IPS DF 6.9 (cell line): ENCODE data around the gene RHOT1.
"Not testable (repeated sequence)": the region's sequence is repeated elsewhere in the genome, so short reads cannot be mapped to it uniquely, and the experiment has no call there.

Experiments
- DNase-seq: peaks from one replicate; pipeline ENCODE4 v3.0.0-alpha.2; 2013; ENCODE audit warnings: low read depth, low spot score
- H3K27ac ChIP-seq: one replicate; pipeline ENCODE4 v1.5.1; 2013; ENCODE audit warnings: low read length, control low read depth
- H3K27me3 ChIP-seq: 2 replicates; pipeline ENCODE4 v1.6.1; 2013; ENCODE audit warnings: mild to moderate bottlenecking, low read length; ENCODE audit not compliant: control insufficient read depth, insufficient read depth
- H3K36me3 ChIP-seq: 2 replicates; pipeline ENCODE4 v1.6.1; 2013; ENCODE audit warnings: low read length; ENCODE audit not compliant: control insufficient read depth, insufficient read depth
- H3K4me1 ChIP-seq: 2 replicates; pipeline ENCODE4 v1.6.1; 2013; ENCODE audit warnings: low read length; ENCODE audit not compliant: control insufficient read depth, insufficient read depth
- H3K4me3 ChIP-seq: 2 replicates; pipeline ENCODE4 v1.5.1; 2013; ENCODE audit warnings: mild to moderate bottlenecking, low read length
- H3K9me3 ChIP-seq: 2 replicates; pipeline ENCODE4 v1.6.1; 2013; ENCODE audit warnings: low read length, inconsistent platforms; ENCODE audit not compliant: control insufficient read depth, insufficient read depth
- WGBS: extraction: QIAGEN DNeasy Blood & Tissue Kit; methylation state at CpG from one replicate; pipeline ENCODE4 v1.1.7; 2013; ENCODE audit warnings: mixed read lengths, missing lambda C conversion rate; ENCODE audit not compliant: insufficient read length, insufficient coverage; 5-methylcytosine and 5-hydroxymethylcytosine counted together

RHOT1 gene

GRCh38 chr17:32141258-32141657, 1.0 kb upstream of the RHOT1 start:
- no peak for DNase-seq
- Histone ChIP-seq H3K4me1 (no peaks in the 10 kb centered on the region), H3K9me3 (no peaks in the 10 kb centered on the region), H3K27me3 (no peaks in the 10 kb centered on the region), H3K27ac (no peak overlapping the region), H3K36me3 (no peaks in the 10 kb centered on the region), H3K4me3 (no peak overlapping the region)
- no CpG with 5 or more reads among the region's 3 CpGs for WGBS

GRCh38 chr17:32141679-32142037, 644 bp upstream of the RHOT1 start:
- Histone ChIP-seq H3K27me3 (no peaks in the 10 kb centered on the region), H3K4me1 (no peaks in the 10 kb centered on the region), H3K27ac (no peak overlapping the region), H3K36me3 (no peaks in the 10 kb centered on the region), H3K9me3 (no peaks in the 10 kb centered on the region), H3K4me3 (peak overlapping the region; percentile 40; the same call in 1 of the 2 replicates)
- DNase-seq, result no peak
- WGBS, result no CpG with 5 or more reads among the region's 12 CpGs

GRCh38 chr17:32142857-32143526, 690 bp downstream of the RHOT1 start:
- Histone ChIP-seq H3K27me3 (no peaks in the 10 kb centered on the region), H3K4me1 (no peaks in the 10 kb centered on the region), H3K27ac (no peak overlapping the region), H3K4me3 (peak overlapping the region; percentile 40), H3K36me3 (no peaks in the 10 kb centered on the region), H3K9me3 (no peaks in the 10 kb centered on the region)
- no peak for DNase-seq
- WGBS, result no CpG with 5 or more reads among the region's 23 CpGs

- no peaks in the 10 kb centered on the region for H3K9me3 ChIP-seq
- DNase-seq, result no peak
- H3K4me3 ChIP-seq, result no peak overlapping the region
- WGBS, result no CpG with 5 or more reads among the region's 6 CpGs
- H3K36me3 ChIP-seq, result no peaks in the 10 kb centered on the region
- H3K4me1 ChIP-seq, result no peaks in the 10 kb centered on the region
- H3K27ac ChIP-seq, result no peak overlapping the region
- no peaks in the 10 kb centered on the region for H3K27me3 ChIP-seq
Measured at GRCh38 chr17:32143527-32143870, 1.2 kb downstream of the RHOT1 start.

GRCh38 chr17:32144442-32144841, 2.1 kb downstream of the RHOT1 start:
- H3K36me3 ChIP-seq, DNase-seq, H3K27me3 ChIP-seq, H3K4me3 ChIP-seq, H3K9me3 ChIP-seq, H3K27ac ChIP-seq, H3K4me1 ChIP-seq: not testable (repeated sequence)
- no CpG with 5 or more reads among the region's 2 CpGs for WGBS

GRCh38 chr17:32148351-32148750, 6.0 kb downstream of the RHOT1 start:
- no peaks in the 10 kb centered on the region for H3K27me3 ChIP-seq
- no peaks in the 10 kb centered on the region for H3K9me3 ChIP-seq
- H3K4me3 ChIP-seq, result no peak overlapping the region
- H3K27ac ChIP-seq, result no peak overlapping the region
- peaks cover 2% of the 10 kb centered on the region; the same call in 1 of the 2 replicates for H3K4me1 ChIP-seq
- H3K36me3 ChIP-seq, result no peaks in the 10 kb centered on the region
- no CpG with 5 or more reads among the region's 5 CpGs for WGBS
- DNase-seq, result no peak

- no peaks in the 10 kb centered on the region for H3K36me3 ChIP-seq
- H3K27ac ChIP-seq, result no peak overlapping the region
- no peak overlapping the region for H3K4me3 ChIP-seq
- no peaks in the 10 kb centered on the region for H3K27me3 ChIP-seq
- no peaks in the 10 kb centered on the region for H3K9me3 ChIP-seq
- peaks cover 2% of the 10 kb centered on the region; the same call in 1 of the 2 replicates for H3K4me1 ChIP-seq
- DNase-seq, result no peak
Measured at GRCh38 chr17:32150358-32150757, 8.1 kb downstream of the RHOT1 start.

- H3K4me1 ChIP-seq, result peaks cover 2% of the 10 kb centered on the region; the same call in 1 of the 2 replicates
- H3K36me3 ChIP-seq, result no peaks in the 10 kb centered on the region
- no peak overlapping the region for H3K27ac ChIP-seq
- no peaks in the 10 kb centered on the region for H3K27me3 ChIP-seq
- no peak overlapping the region for H3K4me3 ChIP-seq
- no CpG with 5 or more reads among the region's 3 CpGs for WGBS
- no peak for DNase-seq
- no peaks in the 10 kb centered on the region for H3K9me3 ChIP-seq
Measured at GRCh38 chr17:32152130-32152529, 9.8 kb downstream of the RHOT1 start.

GRCh38 chr17:32155896-32156295, 13.6 kb downstream of the RHOT1 start:
- no peak for DNase-seq
- WGBS, result no CpG with 5 or more reads among the region's 3 CpGs
- Histone ChIP-seq H3K9me3 (no peaks in the 10 kb centered on the region), H3K36me3 (peaks cover 5% of the 10 kb centered on the region), H3K4me1 (no peaks in the 10 kb centered on the region), H3K27me3 (no peaks in the 10 kb centered on the region), H3K27ac (no peak overlapping the region), H3K4me3 (no peak overlapping the region)

- H3K4me1 ChIP-seq, result no peaks in the 10 kb centered on the region
- no peaks in the 10 kb centered on the region for H3K9me3 ChIP-seq
- H3K27me3 ChIP-seq, result no peaks in the 10 kb centered on the region
- H3K4me3 ChIP-seq, result no peak overlapping the region
- no CpG with 5 or more reads among the region's 1 CpG for WGBS
- H3K36me3 ChIP-seq, result peaks cover 5% of the 10 kb centered on the region
- no peak overlapping the region for H3K27ac ChIP-seq
- DNase-seq, result no peak
Measured at GRCh38 chr17:32156656-32157055, 14.4 kb downstream of the RHOT1 start.

GRCh38 chr17:32157225-32157624, 14.9 kb downstream of the RHOT1 start:
- WGBS, result no CpG with 5 or more reads among the region's 4 CpGs
- Histone ChIP-seq H3K4me1 (no peaks in the 10 kb centered on the region), H3K4me3 (no peak overlapping the region), H3K27ac (no peak overlapping the region), H3K27me3 (no peaks in the 10 kb centered on the region), H3K36me3 (peaks cover 5% of the 10 kb centered on the region), H3K9me3 (no peaks in the 10 kb centered on the region)
- no peak for DNase-seq
